ENCODE results near the gene CNDP1.

Gene CNDP1

DNA sequence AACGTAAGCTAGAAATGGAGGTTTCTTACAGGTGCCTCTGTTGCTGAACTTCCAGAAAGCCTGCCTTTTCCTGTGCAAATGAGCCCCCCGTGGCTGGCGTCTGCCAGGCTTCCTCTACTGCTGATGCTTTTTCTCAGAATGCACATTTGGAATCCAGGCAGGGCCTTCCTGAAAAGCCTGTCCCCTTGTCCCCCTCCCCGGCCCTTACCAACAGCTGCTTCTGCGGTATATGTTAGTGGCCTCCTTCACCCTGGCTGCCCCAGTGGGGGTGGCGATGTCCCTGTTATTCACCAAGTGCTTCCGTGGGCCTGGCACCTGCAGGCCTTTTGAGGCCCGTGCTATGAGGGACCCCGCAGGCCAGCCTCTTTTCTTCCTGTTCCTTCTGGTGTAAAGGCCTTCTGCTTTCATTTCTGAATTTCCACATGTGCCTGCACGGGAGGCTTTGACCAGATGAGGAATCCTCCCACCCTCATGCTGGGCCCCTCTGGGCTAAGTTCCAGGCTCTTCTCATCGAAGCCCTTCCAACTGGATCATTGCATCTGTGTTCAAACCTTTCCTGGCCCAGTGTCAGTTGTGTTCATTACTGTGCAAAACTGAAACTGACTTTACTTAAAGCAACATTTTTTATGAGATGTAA lies 27.7 kb upstream of the CNDP1 start:
- peak; percentile 56 for DNase-seq (ENCODE audit: low read depth)

DNA sequence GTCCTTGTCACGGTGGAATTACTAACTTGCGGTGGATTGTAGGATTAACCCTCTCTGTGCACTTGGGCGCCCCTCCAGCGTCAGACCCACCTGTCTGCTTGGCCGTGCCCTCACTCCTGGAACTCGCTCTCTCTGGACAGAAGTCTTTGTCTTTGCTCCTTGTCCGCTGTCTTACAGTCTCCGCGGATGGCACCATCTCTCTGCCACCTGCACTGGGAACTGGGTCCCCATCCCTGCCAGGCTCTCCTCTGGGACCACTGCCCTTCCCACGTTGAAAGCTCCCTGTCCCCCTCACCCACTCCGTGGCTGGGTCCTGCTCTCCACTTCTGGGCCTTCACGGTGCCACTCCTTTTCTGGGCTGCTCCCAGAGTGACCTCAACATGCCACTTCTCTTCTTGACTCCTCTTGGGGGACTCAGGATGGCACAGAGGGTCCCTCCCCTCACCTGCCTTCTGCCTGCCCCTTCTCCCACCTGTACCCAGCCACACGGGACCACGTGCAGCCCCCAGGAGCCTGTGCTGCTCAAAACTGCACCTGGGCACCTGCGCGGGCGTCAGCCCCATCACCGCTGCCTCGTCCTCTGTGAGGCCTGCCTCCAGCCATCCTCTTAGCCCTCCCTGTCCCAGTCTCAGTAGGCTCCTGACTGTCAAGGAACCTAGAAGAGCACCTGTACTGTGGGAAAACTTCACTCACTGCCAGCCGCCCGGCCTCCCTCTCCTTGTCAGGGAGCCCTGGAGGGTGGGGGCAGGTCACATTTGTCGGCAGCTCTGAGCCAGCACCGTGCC lies 27.0 kb upstream of the CNDP1 start:
- DNase-seq (ENCODE audit: low read depth) = no peak

DNA sequence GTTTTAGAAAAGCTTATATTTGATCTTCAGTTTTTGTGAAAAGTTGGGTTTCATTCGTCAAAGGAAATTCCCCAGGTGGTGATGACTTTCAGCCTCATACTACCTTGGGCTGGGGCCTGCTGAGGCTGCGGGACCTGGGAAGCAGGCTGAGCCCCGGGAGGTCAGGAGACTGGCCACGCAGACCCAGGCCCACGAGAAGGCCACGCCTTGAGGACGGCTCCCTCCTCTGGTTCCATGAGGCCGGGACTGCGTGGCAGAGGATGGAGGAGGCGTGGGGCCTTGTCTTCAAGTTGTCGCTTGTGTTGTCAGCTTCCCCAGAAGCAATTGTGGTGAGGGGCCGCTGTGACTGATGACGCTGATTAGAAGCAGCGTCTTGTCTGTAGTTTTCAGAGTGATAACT lies 26.4 kb upstream of the CNDP1 start:
- no peak for DNase-seq (ENCODE audit: low read depth)

DNA sequence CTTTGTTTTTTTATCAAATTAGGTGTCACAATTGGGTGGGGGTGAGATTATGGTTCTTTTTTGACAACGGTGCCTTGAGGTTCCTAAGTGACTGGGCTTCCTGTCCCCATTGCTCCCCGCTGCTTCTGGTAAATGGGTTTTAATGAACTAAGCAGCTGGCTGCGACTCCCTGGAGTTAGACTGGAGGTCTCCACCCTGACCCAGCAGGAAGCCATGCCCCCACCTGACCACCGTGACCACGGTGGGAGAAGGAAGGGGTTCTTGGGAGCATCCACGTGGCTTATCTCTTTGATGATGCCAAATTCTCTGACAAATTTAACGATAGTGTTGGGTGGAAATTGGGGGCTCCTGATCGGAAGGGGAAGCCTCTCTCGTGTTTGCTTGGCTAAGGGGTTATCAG lies 25.9 kb upstream of the CNDP1 start:
- no peak for DNase-seq (ENCODE audit: low read depth)

DNA sequence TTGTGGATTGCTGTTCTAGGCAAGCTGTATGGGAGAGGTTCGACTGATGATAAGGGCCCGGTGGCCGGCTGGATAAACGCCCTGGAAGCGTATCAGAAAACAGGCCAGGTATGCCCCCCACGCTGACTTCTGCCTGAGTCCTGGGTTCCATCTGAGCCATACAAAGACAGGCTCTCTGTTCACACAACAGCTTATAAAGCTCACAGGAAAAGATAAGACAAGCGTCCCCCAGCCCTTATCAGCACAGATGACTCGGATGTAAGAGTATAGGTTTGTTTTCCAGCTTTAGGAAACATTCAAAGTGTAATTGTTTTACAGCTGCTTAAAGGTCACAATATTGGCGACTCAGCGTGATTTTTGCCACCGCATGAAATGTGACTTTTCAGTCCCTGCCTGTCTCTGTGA lies 25.5 kb upstream of the CNDP1 start:
- no peak for DNase-seq (ENCODE audit: low read depth)

DNA sequence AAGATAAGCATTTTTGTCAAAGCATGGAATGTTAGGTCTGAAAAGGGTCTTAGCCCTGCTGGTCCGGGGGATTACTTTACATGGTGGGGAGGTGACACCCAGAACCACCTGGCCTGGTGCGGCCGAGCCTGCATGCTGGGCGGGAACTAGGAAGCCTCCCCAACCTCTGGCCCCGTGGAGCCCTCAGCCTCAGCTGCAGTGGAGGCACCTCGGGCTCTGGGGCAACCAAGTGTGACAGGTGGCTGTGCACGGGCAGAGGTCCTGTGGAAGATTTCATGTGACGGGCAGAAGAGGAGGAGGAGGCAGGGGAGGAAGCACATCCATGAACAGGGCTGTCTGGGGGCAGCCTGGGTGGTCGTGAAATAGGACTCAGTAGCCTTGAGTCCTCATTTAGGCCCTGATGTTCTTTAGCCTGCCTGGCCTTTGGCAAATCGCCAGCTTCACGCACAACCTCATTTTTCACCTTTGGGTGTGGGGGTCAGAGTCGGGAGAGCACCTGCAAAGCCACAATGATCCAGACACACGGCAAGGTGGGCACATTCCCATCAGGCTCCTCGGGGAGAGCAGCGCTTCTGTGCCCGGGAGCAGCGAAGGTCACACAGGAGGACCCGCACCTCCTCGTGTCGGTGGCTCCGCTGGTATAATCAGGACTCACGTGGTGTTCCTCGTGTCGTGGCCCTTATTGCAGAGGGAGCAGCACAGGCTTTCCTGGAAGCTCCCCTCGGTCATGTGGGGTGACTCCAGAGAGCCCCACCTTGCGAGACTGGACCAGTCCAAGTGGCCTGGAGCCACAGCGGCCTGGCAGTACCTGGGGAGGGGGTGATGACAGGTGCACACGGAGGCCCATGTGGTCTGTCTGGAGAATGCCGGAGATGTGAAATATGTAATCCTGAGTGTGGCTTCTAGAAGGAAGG lies 24.2 kb upstream of the CNDP1 start:
- no peak for DNase-seq (ENCODE audit: low read depth)

DNA sequence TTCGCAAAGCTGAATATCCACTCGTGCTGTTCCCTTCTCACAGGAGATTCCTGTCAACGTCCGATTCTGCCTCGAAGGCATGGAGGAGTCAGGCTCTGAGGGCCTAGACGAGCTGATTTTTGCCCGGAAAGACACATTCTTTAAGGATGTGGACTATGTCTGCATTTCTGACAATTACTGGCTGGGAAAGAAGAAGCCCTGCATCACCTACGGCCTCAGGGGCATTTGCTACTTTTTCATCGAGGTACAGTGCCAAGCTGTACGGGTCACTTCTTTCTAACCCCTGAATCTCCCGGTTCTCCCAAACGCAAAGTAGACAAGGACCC lies 23.6 kb upstream of the CNDP1 start:
- DNase-seq (ENCODE audit: low read depth) = no peak

DNA sequence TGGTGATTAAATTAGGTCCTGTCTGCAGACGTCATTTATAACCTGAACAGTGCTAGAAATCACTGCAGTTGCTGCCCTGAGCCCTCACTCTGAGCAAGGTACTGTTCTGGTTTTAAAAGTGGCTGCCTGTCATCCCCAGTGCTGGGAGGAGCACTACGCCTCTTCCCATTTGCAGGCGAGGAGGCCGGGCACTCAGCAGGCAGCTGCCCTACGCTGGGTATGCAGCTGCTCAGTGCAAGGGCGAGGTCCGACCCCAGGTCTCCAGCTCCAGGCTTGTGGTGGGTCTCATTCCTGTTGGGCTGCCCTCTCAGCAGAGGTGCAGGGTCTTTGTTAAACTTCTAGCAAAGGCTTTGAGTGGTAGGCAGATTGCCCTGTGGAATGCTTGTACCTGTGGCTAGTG lies 22.5 kb upstream of the CNDP1 start:
- DNase-seq (ENCODE audit: low read depth) = no peak

DNA sequence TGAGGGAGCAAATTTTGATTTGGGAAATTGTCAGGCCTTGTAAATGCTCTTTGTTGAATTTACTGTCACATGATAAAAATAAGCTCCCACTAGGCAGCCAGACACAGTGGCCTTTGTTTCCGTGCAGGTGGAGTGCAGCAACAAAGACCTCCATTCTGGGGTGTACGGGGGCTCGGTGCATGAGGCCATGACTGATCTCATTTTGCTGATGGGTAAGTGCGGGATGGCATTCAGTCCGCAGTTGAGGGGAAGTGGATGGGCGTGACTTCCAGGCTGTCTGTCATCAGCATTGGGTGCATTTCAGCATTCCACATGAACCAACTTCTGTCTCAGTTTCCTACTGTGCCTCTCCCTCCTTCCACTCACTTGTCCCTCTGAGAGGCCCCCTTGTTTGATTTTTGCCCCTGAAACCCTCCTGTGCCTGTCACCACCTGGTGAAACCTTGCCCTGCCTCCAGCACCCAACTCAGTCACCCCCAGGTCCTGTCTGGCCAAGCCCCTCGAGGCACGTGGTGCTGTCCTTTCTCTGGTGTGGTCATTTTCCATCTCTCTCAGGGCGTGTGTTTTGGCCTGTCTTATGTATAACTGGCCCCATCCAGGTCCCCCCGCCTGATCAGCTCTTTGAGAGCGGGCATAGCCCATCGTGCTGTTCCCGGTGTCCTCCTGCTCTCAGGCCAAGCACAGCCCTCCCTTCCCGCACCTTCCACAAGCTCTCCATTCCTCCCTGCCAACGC lies 21.8 kb upstream of the CNDP1 start:
- DNase-seq (ENCODE audit: low read depth) = no peak

DNA sequence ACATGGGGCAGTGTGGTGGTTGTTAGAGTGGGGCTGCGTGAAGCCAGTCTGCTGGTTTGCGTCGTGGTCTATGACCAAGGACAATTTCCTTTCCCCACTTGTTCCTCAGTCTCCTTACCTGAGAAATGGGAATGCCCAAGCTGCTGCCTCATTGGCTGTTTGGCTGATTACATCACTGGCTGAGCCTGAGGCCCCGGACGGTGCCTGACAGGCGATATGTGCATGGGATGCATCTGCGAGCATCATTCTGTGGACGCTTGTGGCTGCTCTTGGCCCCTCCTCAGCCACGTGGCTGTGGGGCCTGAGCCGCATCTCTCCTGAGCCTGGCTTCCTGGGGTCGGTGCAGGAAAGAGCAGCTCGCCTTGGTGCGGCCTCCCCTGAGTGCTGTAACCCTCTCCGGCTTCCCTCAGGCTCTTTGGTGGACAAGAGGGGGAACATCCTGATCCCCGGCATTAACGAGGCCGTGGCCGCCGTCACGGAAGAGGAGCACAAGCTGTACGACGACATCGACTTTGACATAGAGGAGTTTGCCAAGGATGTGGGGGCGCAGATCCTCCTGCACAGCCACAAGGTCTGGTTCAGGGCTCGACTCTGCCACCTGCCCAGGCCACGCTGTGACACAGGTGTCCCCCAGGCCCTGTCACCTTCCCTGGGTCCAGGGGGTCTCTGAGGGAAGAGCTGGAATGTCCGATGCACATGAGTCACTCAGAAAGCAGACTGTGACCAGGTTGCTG lies 21.0 kb upstream of the CNDP1 start:
- DNase-seq (ENCODE audit: low read depth) = no peak

DNA sequence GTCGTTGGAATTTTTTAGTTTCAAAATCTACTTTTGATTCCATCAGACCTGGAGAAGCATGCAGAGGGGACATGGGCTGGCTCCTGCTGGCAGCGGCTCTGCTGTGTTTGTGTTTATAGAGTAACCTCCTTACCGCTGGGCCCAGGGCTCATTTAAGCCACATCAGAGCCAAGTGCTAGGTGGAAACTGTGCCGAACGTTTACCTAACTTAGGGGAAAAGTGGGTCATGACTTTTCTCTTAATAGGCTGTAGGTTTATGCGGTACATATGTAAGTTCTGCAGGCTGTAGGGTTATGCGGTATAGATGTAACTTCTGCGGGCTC lies 20.5 kb upstream of the CNDP1 start:
- DNase-seq (ENCODE audit: low read depth) = no peak

DNA sequence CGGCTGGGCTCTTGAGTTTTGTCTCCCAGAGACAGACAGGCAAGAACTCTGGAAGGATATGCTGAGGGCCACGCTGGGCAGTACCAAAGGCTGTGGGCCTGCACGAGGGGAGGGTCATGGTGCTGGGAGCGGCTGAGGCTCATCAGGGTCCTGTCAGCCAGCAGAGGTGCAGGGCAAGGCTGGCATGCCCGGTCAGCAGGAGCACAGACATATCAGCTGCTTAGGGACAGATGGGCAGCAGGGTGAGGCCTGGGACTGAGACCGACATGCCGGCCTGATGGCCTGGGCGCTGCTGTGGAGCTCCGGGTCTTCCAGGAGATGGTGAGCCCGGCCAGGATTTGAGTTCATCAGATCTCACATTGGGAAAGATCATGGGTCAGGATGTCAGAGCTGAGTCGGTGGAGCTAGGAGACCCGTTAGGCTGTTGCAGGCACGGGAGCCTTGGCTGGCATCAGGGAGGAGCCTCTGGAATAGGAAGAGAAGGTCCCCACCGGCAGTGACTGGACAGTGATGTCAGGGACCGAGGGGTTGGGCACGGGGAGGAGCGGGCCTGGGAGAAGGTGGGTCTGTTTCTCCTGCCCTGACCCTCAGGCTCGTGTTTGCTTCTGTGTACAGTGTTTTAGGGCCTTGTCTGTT lies 19.3 kb upstream of the CNDP1 start:
- DNase-seq (ENCODE audit: low read depth) = no peak

DNA sequence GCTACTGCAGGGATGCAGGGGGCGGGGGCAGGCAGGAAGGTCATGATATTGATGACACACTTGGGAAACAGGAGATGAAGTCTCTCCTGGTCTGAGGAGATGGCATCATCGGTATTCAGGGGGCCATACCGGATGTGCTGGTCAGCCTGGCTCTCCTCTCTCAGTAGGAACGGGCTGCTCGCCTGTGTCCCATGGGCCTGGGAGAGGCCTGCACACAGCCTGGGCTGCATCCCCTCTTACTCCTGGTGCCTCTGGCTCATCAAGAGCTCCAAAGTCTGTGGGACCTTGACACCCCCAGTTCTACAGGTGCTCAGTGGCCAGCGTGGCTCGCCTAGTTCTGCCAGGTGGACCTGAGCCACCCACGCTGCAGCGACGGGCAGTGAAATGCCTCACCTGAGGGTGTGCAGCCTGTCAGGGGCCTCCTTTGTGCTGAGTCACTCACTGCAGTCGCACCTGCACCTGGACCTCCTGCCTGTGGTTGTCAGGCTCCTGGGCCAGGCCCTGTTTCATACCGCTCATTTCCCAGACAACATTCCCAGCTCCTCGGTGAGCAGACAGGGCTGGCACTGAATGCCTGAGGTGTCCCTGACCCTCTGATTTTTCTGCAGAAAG lies 18.6 kb upstream of the CNDP1 start:
- no peak for DNase-seq (ENCODE audit: low read depth)

DNA sequence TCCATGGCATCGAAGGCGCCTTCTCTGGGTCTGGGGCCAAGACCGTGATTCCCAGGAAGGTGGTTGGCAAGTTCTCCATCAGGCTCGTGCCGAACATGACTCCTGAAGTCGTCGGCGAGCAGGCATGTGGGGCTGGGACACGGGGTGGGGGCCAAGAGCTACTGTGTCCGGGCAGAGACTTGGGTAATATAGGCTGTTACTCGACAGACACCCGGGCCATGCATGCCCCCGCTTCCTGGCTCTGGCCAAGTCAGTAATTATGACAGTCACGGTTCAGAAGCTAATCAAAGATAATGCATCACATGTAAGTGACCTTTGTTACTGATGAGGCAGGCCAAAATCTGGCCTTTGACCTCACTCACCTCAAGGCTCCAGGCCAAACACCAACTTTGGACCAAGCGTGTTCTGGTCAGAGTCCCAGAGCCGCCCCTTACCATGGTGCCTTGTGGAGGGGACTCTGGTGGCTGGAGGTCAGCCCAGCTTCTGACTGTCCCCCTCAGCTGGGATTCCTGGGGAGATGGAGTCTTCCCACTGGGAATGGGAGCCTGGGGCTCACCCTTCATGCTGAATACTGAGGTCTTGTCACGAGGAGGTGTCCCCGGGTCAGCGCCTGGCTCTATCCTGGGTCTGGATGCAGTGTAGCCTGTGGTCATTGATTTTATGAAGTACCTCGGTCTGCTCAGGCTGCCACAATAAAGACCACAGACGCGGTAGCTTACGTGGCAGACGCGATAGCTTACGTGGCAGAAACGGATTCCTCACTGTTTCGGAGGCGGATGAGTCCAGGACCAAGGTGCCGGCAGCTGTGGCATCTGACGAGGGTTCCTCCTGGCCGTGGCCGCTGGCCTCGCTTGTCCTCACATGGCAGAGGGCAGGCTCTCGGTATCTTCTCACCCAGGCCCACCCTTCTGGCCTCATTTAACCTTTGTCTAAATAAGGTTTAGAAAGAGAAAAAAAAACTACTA lies 17.7 kb upstream of the CNDP1 start:
- DNase-seq (ENCODE audit: low read depth) = no peak

DNA sequence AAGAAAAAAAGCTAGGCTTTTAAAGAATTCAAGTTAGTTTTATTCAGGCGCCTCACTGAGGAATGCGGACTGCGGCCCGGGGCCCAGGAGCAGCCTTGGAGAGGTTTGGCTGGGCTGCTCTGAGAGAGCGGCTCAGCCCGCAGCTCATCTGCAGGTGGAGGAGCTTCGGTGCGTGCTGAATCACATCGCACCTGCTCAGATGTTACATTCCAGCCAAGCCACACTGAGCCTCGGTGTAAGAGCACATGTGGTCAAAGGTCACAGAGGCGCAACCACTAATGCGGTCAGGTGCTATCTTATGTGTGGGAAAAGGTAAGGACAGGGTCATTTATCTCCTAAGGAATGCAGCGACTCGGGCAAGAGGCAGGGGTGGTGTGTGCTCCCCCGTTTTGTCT lies 17.1 kb upstream of the CNDP1 start:
- DNase-seq (ENCODE audit: low read depth) = no peak

DNA sequence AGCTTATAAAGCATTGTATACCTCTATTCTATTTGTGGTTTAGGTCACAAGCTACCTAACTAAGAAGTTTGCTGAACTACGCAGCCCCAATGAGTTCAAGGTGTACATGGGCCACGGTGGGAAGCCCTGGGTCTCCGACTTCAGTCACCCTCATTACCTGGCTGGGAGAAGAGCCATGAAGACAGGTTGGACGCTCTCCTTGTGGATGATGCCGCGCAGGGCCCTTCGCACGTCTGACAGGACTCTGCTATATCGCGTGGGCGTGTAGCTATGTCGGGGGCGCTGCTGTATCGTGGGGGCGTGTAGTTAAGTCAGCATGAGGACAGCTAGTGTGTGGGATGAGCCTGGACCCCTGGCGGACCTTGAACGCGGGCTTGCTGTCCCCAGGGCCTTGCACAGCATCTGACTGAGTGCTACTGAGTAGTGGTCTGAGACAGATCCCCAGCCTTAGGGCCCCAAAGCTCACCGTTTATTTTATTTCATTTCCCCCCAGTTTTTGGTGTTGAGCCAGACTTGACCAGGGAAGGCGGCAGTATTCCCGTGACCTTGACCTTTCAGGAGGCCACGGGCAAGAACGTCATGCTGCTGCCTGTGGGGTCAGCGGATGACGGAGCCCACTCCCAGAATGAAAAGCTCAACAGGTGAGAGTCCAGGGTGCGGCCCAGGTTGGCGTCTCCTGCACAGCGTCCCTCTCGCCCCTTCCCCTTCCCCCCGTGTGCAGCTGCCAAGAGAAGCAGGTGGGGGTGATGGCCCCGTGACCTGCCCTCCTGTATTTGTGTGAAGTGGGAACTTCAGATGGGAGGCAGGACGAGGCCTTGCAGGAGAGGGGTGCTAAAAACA lies 15.6 kb upstream of the CNDP1 start:
- DNase-seq (ENCODE audit: low read depth) = no peak

DNA sequence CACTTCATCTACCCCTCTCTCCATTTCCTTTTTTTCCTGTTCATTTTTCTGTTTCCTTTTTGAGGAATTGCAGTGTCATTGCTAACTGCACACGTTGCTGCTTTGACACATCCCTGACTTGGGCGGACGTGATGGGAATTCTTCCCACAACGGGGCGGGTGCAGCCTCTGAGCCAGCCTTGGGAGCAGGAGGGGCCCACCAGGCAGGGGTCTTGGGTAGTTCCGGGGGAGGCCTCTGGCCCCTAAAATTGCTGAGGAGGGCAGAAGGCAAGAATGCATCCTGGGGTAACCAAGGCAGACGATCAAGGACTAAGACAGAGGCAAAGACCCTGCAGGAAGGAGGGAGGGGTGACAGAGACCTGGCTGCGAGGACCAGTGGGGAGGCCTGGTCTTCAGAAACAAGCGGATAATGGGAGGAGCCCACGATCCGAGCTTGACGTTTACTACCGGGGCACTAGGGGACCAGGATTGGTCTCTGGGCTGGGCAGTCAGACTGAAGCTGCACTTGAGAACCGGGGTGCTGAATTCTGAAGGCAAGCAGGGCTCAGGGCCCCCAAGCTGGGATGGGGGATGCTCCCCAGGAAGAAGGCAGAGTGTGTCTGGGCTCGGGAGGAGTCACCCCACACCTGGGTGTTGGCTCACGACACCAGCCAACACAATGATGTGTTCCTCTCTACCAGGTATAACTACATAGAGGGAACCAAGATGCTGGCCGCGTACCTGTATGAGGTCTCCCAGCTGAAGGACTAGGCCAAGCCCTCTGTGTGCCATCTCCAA lies 14.8 kb upstream of the CNDP1 start:
- DNase-seq (ENCODE audit: low read depth) = no peak
